Endothelial cell of umbilical vein (primary cell): Measurements from ENCODE around the gene TNNT3. TPM values are rescaled to one million over a fixed set of nuclear protein-coding genes. Genes with fewer than 3 reads are reported as not detected.

Source experiments
- BruUV-seq: library from RNA; stranded (reverse); fragments of 400-500 nt; replicated peaks from 2 replicates; lab custom pipeline; 2021; lab: Mats Ljungman, UMichigan
- CTCF ChIA-PET: fragments of 300-600, 350-600 bp; sonication (Branson Sonifier 250); formaldehyde crosslinking; loops from one replicate; lab custom pipeline; 2021; ENCODE audit warnings: antibody characterized with exemption, inconsistent platforms; lab: Charles Lee
- POLR2A ChIA-PET: fragments of 300-600, 350-600 bp; sonication (Branson Sonifier 250); formaldehyde crosslinking; loops from one replicate; lab custom pipeline; 2021; ENCODE audit warnings: antibody characterized with exemption, inconsistent platforms; lab: Charles Lee
- DNase-seq: peaks from one replicate; pipeline ENCODE4 v3.0.0-alpha.2; 2011; ENCODE audit warnings: low read depth, low spot score
- FAIRE-seq: peaks from 2 replicates; lab custom pipeline; 2011; peaks lifted over from hg19 to GRCh38; lab: Jason Lieb, UNC
- H2AFZ ChIP-seq: 2 replicates; pipeline ENCODE4 v1.6.0; 2012; ENCODE audit warnings: low read depth, low read length, control low read depth, inconsistent platforms
- H3K27ac ChIP-seq: 2 replicates; pipeline ENCODE4 v1.5.1; 2011; ENCODE audit warnings: low read depth, mild to moderate bottlenecking, control low read depth, low read length, moderate library complexity; ENCODE audit not compliant: insufficient read depth
- H3K27me3 ChIP-seq, 2 experiments: 2 replicates each; pipeline versions ENCODE4 v1.6.0 to v1.6.1; 2011; ENCODE audit warnings: low read length in 2 of 2, mixed read lengths in 1 of 2; ENCODE audit not compliant: control insufficient read depth in 2 of 2, insufficient read depth in 2 of 2
- H3K36me3 ChIP-seq, 2 experiments: 2 replicates in 1 of 2; 3 replicates in 1 of 2; pipeline ENCODE4 v1.5.1; 2011; ENCODE audit warnings: low read length in 2 of 2, mild to moderate bottlenecking in 1 of 2, moderate library complexity in 1 of 2; ENCODE audit not compliant: control insufficient read depth in 2 of 2, insufficient read depth in 2 of 2; ENCODE audit errors: extremely low read depth in 1 of 2
- H3K4me1 ChIP-seq: 3 replicates; pipeline ENCODE4 v1.5.1; 2011; ENCODE audit warnings: mild to moderate bottlenecking, low read length; ENCODE audit not compliant: control insufficient read depth, insufficient read depth; ENCODE audit errors: extremely low read depth
- H3K4me2 ChIP-seq: 2 replicates; pipeline ENCODE4 v1.6.1; 2011; ENCODE audit warnings: low read length, control low read depth, mixed read lengths; ENCODE audit not compliant: insufficient read depth
- H3K4me3 ChIP-seq, 3 experiments: fragments of 200-600 bp in 1 of 3; sonication (generic), shearing (Covaris generic) in 1 of 3; replicated peaks in 1 of 3; 2 replicates each; pipeline ENCODE4 v1.5.1; 2011 to 2016; ENCODE audit warnings: control low read depth in 3 of 3, low read length in 3 of 3, mild to moderate bottlenecking in 2 of 3, inconsistent platforms in 1 of 3, low read depth in 1 of 3, moderate library complexity in 1 of 3; ENCODE audit not compliant: insufficient read depth in 1 of 3
- H3K79me2 ChIP-seq: 2 replicates; pipeline ENCODE4 v1.6.0; 2012; ENCODE audit warnings: low read length, inconsistent platforms; ENCODE audit not compliant: control insufficient read depth, insufficient read depth
- H3K9ac ChIP-seq: replicated peaks from 2 replicates; pipeline ENCODE3; 2011; ENCODE audit warnings: low read length, control low read depth; ENCODE audit not compliant: insufficient read depth; ENCODE audit errors: extremely low read depth
- H3K9me1 ChIP-seq: replicated peaks from 3 replicates; pipeline ENCODE4 v1.6.0; 2011; ENCODE audit warnings: mild to moderate bottlenecking, low read length; ENCODE audit not compliant: control insufficient read depth, insufficient read depth; ENCODE audit errors: extremely low read depth
- H3K9me3 ChIP-seq: replicated peaks from 2 replicates; pipeline ENCODE4 v1.5.1; 2012; ENCODE audit warnings: low read length, inconsistent platforms; ENCODE audit not compliant: control insufficient read depth, insufficient read depth
- H4K20me1 ChIP-seq: replicated peaks from 2 replicates; pipeline ENCODE3; 2011; ENCODE audit warnings: mild to moderate bottlenecking, low read length; ENCODE audit not compliant: control insufficient read depth, insufficient read depth; ENCODE audit errors: extremely low read depth
- EZH2 ChIP-seq: IDR thresholded peaks from 2 replicates; pipeline ENCODE4 v1.6.1; 2012; ENCODE audit warnings: borderline replicate concordance, low read depth, mild to moderate bottlenecking, moderate library complexity, low read length, inconsistent platforms; ENCODE audit not compliant: severe bottlenecking
- FOS ChIP-seq: IDR thresholded peaks from 2 replicates; pipeline ENCODE4 v1.6.1; 2011; ENCODE audit warnings: mild to moderate bottlenecking, low read length, moderate library complexity, borderline replicate concordance; ENCODE audit not compliant: insufficient read depth
- GATA2 ChIP-seq: IDR thresholded peaks from 2 replicates; pipeline ENCODE4 v1.7.0; 2011; ENCODE audit warnings: low read depth, mild to moderate bottlenecking, moderate library complexity, mixed read lengths, low read length; ENCODE audit not compliant: insufficient read length, insufficient read depth
- JUN ChIP-seq: IDR thresholded peaks from 2 replicates; pipeline ENCODE4 v1.6.1; 2011; ENCODE audit warnings: borderline replicate concordance, low read depth; ENCODE audit not compliant: insufficient read length, insufficient read depth
- MYC ChIP-seq: IDR thresholded peaks from one replicate; pipeline ENCODE4 v1.6.1; 2011; ENCODE audit warnings: mild to moderate bottlenecking, low read depth, low read length
- POLR2A ChIP-seq: IDR thresholded peaks from 2 replicates; pipeline ENCODE4 v1.6.1; 2012; ENCODE audit warnings: low read depth, mild to moderate bottlenecking, control low read depth, low read length
- POLR2AphosphoS5 ChIP-seq: IDR thresholded peaks from 2 replicates; pipeline ENCODE4 v1.6.1; 2012; ENCODE audit warnings: low read depth, mild to moderate bottlenecking, control low read depth, low read length, moderate library complexity; ENCODE audit not compliant: insufficient read depth
- dilution Hi-C: fragments of 300-500 bp; cut with MboI; formaldehyde crosslinking; loops from one replicate; pipeline ENCODE4 v1.15.0; 2019; ENCODE audit warnings: low sequenced_read_pairs; ENCODE audit not compliant: extremely low pct_ligation_motif_present
- intact Hi-C: fragments of 100-400 bp; cut with micrococcal nuclease; formaldehyde crosslinking; loops from one replicate; pipeline ENCODE4 v1.10.0; 2022
- polyA plus RNA-seq, 4 experiments: library from polyadenylated mRNA; depleted of rRNA in 3 of 4; stranded (reverse) in 3 of 4; unstranded in 1 of 4; fragments of >200 nt; gene quantifications; 2 replicates each; pipeline versions ENCODE4 v1.2.1 to v1.2.3, GENCODE V29; 2011 to 2012; ENCODE audit warnings: missing spikeins in 1 of 4
- total RNA-seq: library from RNA; stranded (reverse); gene quantifications from 2 replicates; pipeline ENCODE4 v1.2.3, GENCODE V29; 2021
- TF ChIP-seq, protein P1 (sequence below): IDR thresholded peaks from 2 replicates; pipeline ENCODE4 v1.6.1; 2011; ENCODE audit not compliant: insufficient read depth, insufficient read length
- TF ChIP-seq, protein P2 (sequence below), 2 donors: IDR thresholded peaks; 1 replicate in 1 of 2; 2 replicates in 1 of 2; pipeline ENCODE4 v1.5.1; 2011; ENCODE audit warnings: low read length in 2 of 2, mild to moderate bottlenecking in 2 of 2, moderate library complexity in 2 of 2, control low read depth in 1 of 2, inconsistent platforms in 1 of 2, low read depth in 1 of 2; ENCODE audit not compliant: insufficient read depth in 1 of 2; ENCODE audit errors: extremely low read depth in 1 of 2

The TNNT3 gene
- total and polyA plus RNA-seq, 2 donors (not counting 3 experiments of a cell fraction or from before 2014, with no cell fraction given), result not detected

DNA sequence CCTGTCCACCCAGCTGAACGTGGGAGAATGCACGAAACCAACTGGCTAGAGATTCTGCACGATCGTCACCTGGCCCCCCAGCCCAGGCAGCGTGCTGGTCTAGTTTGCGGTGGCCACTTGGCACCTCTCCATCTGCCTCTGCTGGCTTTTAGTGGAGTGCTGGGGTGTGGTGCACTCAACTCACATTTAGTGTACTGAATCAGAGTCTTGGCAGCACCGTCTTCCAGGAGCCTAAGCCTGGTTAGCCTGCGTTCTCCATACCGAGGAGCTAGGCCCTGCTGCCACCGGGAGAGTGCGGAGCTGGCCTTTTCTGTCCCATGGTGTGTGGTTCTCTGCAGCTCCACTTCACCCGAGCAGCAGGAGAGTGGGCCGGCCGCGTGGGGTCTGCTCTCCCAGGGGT lies 30.4 kb downstream of the TNNT3 start:
- Histone ChIP-seq H3K27ac (no peak overlapping the region), H3K9me1 (no peaks in the 10 kb centered on the region), H3K79me2 (no peaks in the 10 kb centered on the region), H3K9me3 (no peaks in the 10 kb centered on the region), H2AFZ (no peak overlapping the region), H3K36me3 (no peaks in the 10 kb centered on the region), H3K9ac (no peak overlapping the region), H3K4me2 (no peak overlapping the region), H4K20me1 (no peaks in the 10 kb centered on the region), H3K4me1 (no peaks in the 10 kb centered on the region), H3K4me3 (no peak overlapping the region), H3K27me3 (no peaks in the 10 kb centered on the region)
- FAIRE-seq (no peak), DNase-seq (no peak)
- TF ChIP-seq EZH2 (no peak), POLR2AphosphoS5 (no peak), GATA2 (no peak), MYC (no peak), FOS (no peak), JUN (no peak), POLR2A (no peak)
- TF ChIP-seq, protein P1, sequence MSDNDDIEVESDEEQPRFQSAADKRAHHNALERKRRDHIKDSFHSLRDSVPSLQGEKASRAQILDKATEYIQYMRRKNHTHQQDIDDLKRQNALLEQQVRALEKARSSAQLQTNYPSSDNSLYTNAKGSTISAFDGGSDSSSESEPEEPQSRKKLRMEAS, result no peak
- TF ChIP-seq, protein P2, sequence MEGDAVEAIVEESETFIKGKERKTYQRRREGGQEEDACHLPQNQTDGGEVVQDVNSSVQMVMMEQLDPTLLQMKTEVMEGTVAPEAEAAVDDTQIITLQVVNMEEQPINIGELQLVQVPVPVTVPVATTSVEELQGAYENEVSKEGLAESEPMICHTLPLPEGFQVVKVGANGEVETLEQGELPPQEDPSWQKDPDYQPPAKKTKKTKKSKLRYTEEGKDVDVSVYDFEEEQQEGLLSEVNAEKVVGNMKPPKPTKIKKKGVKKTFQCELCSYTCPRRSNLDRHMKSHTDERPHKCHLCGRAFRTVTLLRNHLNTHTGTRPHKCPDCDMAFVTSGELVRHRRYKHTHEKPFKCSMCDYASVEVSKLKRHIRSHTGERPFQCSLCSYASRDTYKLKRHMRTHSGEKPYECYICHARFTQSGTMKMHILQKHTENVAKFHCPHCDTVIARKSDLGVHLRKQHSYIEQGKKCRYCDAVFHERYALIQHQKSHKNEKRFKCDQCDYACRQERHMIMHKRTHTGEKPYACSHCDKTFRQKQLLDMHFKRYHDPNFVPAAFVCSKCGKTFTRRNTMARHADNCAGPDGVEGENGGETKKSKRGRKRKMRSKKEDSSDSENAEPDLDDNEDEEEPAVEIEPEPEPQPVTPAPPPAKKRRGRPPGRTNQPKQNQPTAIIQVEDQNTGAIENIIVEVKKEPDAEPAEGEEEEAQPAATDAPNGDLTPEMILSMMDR (IDR thresholded peaks at IDR 0.05; ENCODE audit: extremely low read depth in 1 of 2, insufficient read depth in 1 of 2, low read depth in 1 of 2, low read length in 2 of 2), result no peak
- BruUV-seq, result no TSS peak
- dilution Hi-C loops, result no loop called here
- CTCF ChIA-PET, result interaction anchor here (1.1 to 8.4 kb wide), 6 partner anchors 52 to 297 kb away, joined by 4 to 102 read pairs (median 20); no protein-coding TSS in a partner anchor
- POLR2A ChIA-PET, result no interaction called here
- intact Hi-C loops, result no loop called here
